ACC112 (cell line): Measurements from ENCODE around the gene CDY2B.
"Not testable (repeated sequence)": the region's sequence is repeated elsewhere in the genome, so short reads cannot be mapped to it uniquely, and the experiment has no call there.

Experiments
- H2AFZ ChIP-seq: fragments of 200-600 bp; sonication (generic); one replicate; pipeline ENCODE4 v1.6.0; 2017; ENCODE audit warnings: antibody characterized with exemption, low read length; ENCODE audit not compliant: unreplicated experiment
- H3K27ac ChIP-seq: fragments of 200-600 bp; sonication (generic); 2 replicates; pipeline ENCODE4 v1.5.1; 2014; ENCODE audit warnings: low read depth, mild to moderate bottlenecking, antibody characterized with exemption, low read length, moderate library complexity
- H3K27me3 ChIP-seq: fragments of 200-600 bp; sonication (generic); 2 replicates; pipeline ENCODE4 v1.6.1; 2014; ENCODE audit warnings: mild to moderate bottlenecking, antibody characterized with exemption, low read length, moderate library complexity, mixed read lengths; ENCODE audit not compliant: insufficient read depth
- H3K36me3 ChIP-seq: fragments of 200-600 bp; sonication (generic); 2 replicates; pipeline ENCODE4 v1.6.1; 2016; ENCODE audit warnings: mild to moderate bottlenecking, antibody characterized with exemption, low read length, moderate library complexity, mixed read lengths; ENCODE audit not compliant: insufficient read depth
- H3K4me1 ChIP-seq: fragments of 200-600 bp; sonication (generic); one replicate; pipeline ENCODE4 v1.6.1; 2016; ENCODE audit warnings: low read length, mixed read lengths; ENCODE audit not compliant: insufficient read depth, unreplicated experiment, control insufficient read depth
- H3K4me3 ChIP-seq: fragments of 200-600 bp; sonication (generic); 2 replicates; pipeline ENCODE4 v1.5.1; 2014; ENCODE audit warnings: mild to moderate bottlenecking, low read depth, low read length
- H3K79me2 ChIP-seq: fragments of 200-600 bp; sonication (generic); one replicate; pipeline ENCODE4 v1.6.0; 2016; ENCODE audit warnings: low read length; ENCODE audit not compliant: control insufficient read depth, unreplicated experiment, insufficient read depth

Gene CDY2B

GRCh38 chrY:17856963-17857848 is 22.8 kb downstream of the CDY2B start:
- not testable (repeated sequence) for H3K27ac ChIP-seq, H3K27me3 ChIP-seq, H3K4me1 ChIP-seq, H3K4me3 ChIP-seq, H3K79me2 ChIP-seq, H3K36me3 ChIP-seq, H2AFZ ChIP-seq

GRCh38 chrY:17856508-17856907 is 23.5 kb downstream of the CDY2B start:
- H3K27ac ChIP-seq, H3K79me2 ChIP-seq, H3K4me3 ChIP-seq, H3K36me3 ChIP-seq, H3K27me3 ChIP-seq, H2AFZ ChIP-seq, H3K4me1 ChIP-seq: not testable (repeated sequence)

- not testable (repeated sequence) for H2AFZ ChIP-seq, H3K79me2 ChIP-seq, H3K36me3 ChIP-seq, H3K4me1 ChIP-seq, H3K4me3 ChIP-seq, H3K27me3 ChIP-seq, H3K27ac ChIP-seq
Observed at GRCh38 chrY:17849131-17849530, 30.9 kb downstream of the CDY2B start.

GRCh38 chrY:17832149-17832548 is 47.9 kb downstream of the CDY2B start:
- not testable (repeated sequence) for H3K27me3 ChIP-seq

More at GRCh38 chrY:17832149-17832548, 47.9 kb downstream of the CDY2B start:
- H3K27ac ChIP-seq, H3K4me3 ChIP-seq, H3K79me2 ChIP-seq, H3K36me3 ChIP-seq, H3K4me1 ChIP-seq, H2AFZ ChIP-seq: not testable (repeated sequence)
